NT2/D1 (cell line): Measurements from ENCODE around the gene LRRC27.

Experiments
- DNase-seq: peaks from one replicate; pipeline ENCODE4 v3.0.0-alpha.2; 2011; ENCODE audit warnings: low read depth, low spot score
- H3K27me3 ChIP-seq: 2 replicates; pipeline ENCODE4 v1.6.0; 2011; ENCODE audit warnings: mild to moderate bottlenecking; ENCODE audit not compliant: insufficient read length, insufficient read depth
- H3K36me3 ChIP-seq: 2 replicates; pipeline ENCODE4 v1.6.1; 2011; ENCODE audit warnings: mild to moderate bottlenecking, low read length, mixed read lengths; ENCODE audit not compliant: insufficient read depth, insufficient read length
- H3K4me1 ChIP-seq: 2 replicates; pipeline ENCODE4 v1.5.1; 2011; ENCODE audit not compliant: insufficient read depth, insufficient read length
- H3K4me3 ChIP-seq: 2 replicates; pipeline ENCODE4 v1.5.1; 2011; ENCODE audit warnings: low read depth; ENCODE audit not compliant: insufficient read length
- H3K9ac ChIP-seq: 2 replicates; pipeline ENCODE4 v1.6.0; 2011; ENCODE audit warnings: low read depth; ENCODE audit not compliant: insufficient read length
- H3K9me3 ChIP-seq: 2 replicates; pipeline ENCODE4 v1.5.1; 2011; ENCODE audit warnings: mild to moderate bottlenecking, low read length; ENCODE audit not compliant: insufficient read depth
- SUZ12 ChIP-seq: IDR thresholded peaks from 2 replicates; pipeline ENCODE4 v1.6.1; 2011; ENCODE audit not compliant: insufficient read length, insufficient read depth; ENCODE audit errors: extremely low read depth
- YY1 ChIP-seq: IDR thresholded peaks from 2 replicates; pipeline ENCODE4 v1.6.1; 2011; ENCODE audit not compliant: insufficient read length, insufficient read depth
- ZNF274 ChIP-seq: IDR thresholded peaks from 2 replicates; pipeline ENCODE4 v1.6.1; 2011; ENCODE audit warnings: mild to moderate bottlenecking, low read depth, low read length

LRRC27 gene

DNA sequence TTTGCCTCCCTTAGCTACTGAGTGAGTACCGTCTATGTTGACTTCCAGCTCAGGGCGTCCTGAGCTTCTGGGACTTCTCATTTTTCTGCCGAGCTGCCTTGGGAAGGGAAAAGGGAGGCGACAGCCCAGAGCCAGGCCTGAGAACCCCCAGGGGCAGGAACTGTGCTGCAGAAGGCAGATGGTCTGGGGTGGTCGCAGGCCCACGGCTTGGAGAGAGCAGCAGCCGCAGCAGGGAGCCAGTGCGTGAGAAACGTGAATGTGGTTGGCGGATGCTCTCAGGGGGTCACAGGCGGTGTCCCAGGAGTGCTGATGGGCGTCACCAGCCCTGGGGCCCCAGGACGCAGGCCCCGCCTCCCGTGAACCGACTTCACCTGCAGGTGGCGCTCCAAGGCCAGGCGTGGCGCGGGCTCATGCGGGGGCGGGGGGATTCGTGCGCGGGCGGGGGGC, 55.8 kb downstream of the LRRC27 start:
- TF ChIP-seq ZNF274 (no peak), YY1 (no peak), SUZ12 (no peak)
- peak overlapping the region; percentile 72 for H3K9ac ChIP-seq
- H3K27me3 ChIP-seq, result no peaks in the 10 kb centered on the region
- H3K36me3 ChIP-seq, result no peaks in the 10 kb centered on the region
- DNase-seq, result peak; percentile 44
- peak overlapping the region; percentile 21 for H3K4me3 ChIP-seq
- no peaks in the 10 kb centered on the region for H3K9me3 ChIP-seq
- H3K4me1 ChIP-seq, result peaks cover 13% of the 10 kb centered on the region

DNA sequence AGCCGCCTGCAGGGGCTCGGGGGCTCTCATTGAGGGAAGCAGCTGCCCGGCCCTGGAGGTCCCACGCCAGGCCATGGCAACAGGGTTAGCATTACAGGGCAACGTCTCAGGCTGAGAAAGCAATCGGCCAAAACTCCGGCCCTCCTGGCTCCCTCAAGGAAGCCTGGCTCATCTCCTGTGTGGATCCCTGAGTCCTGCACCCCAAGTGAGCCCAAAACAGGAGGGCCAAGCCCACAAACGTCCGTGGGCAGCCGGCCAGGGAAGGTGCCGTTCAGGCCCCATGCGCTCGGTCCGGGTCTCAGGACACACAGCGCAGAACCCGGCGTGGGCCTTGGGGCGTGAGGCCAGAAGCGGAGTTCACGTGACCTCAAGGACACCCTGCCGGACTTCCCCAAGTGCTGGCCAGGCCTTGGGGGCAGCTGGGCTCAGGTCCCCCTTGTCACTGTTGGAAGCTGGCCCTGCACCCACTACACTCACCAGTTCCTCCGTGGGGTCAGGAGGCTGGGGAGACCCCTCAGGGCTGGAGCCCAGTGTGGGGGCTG, 57.0 kb downstream of the LRRC27 start:
- no peaks in the 10 kb centered on the region for H3K27me3 ChIP-seq
- H3K4me3 ChIP-seq, result no peak overlapping the region
- H3K9me3 ChIP-seq, result no peaks in the 10 kb centered on the region
- no peak overlapping the region for H3K9ac ChIP-seq
- H3K36me3 ChIP-seq, result no peaks in the 10 kb centered on the region
- H3K4me1 ChIP-seq, result peaks cover 9% of the 10 kb centered on the region
- DNase-seq, result no peak
- TF ChIP-seq SUZ12, result no peak
- TF ChIP-seq YY1, result no peak
- TF ChIP-seq ZNF274, result no peak

DNA sequence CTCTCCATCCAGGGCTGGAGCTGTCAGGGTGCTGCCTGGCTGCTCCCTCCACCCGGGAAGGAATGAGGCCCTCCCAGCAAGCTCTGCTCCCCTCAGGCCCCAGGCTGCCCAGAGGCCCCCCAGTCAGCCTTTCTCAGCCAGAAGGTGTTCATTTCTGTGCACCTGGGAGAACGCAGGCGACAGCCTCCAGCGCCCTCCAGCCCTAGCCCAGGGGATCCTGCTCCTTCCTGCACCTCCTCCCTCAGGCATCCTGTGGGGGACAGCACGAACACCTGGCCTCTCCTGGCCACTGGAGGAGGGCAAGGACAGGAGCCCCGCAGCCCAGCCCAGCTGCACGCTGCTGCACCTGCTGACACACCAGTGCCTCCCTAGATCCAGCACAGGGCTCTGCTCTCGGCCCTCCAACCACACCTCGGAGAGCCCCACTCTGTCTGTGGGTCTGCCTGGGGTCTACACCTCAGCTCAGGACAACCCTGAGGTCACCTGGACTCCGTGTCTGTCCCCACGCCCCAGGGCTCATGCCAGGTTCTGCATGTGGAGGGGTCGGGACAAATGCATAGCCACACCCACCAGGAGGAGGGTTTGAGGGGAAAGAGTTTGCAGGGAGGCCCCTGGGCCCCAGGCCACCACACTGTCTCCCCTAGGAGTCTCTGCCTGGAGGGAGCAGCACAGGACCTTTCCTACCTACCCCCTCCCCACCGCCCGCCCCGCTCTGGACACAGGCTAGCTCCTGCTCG, 57.6 kb downstream of the LRRC27 start:
- TF ChIP-seq ZNF274 (no peak), YY1 (no peak), SUZ12 (no peak)
- no peak for DNase-seq
- H3K9me3 ChIP-seq, result no peaks in the 10 kb centered on the region

DNA sequence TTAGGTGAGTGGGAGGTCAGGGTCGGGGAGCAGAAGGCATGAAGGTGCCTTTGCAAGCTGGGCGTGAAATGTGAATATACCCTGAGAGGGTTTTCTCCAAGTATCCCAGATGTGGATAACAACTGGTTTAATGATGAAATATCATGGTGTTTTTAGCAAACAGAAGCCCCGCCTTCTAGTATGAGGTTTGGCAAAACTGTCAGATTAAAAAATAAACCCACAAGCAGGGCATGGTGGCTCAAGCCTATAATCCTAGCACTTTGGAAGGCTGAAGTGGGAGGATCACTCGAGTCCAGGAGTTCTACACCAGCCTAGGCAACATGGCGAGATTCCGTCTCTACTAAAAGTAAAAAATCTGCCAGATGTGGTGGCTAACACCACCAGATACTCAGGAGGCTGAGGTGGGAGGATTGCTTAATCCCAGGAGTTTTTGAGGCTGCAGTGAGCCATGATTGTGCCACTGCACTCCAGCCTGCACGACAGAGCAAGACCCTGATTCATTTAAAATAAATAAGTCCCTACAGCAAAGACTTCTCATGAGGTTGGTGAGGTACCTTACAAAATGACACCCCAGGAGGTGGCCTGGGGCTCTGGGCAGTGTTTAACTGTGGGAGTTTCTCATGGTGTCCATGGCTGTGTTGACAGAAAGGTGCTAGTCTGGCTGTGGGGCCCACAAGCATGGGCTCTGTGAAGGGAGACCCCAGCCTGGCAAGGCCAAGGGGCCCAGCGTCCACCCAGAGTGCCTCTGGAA, 58.4 kb downstream of the LRRC27 start:
- no peak overlapping the region for H3K9ac ChIP-seq
- no peaks in the 10 kb centered on the region for H3K36me3 ChIP-seq
- no peak overlapping the region for H3K4me3 ChIP-seq
- peaks cover 10% of the 10 kb centered on the region for H3K4me1 ChIP-seq
- peaks cover 1% of the 10 kb centered on the region for H3K27me3 ChIP-seq
- no peak for TF ChIP-seq SUZ12
- TF ChIP-seq YY1, result no peak
- no peak for TF ChIP-seq ZNF274
- no peaks in the 10 kb centered on the region for H3K9me3 ChIP-seq
- no peak for DNase-seq

More for the DNA sequence above, 57.6 kb downstream of the LRRC27 start:
- Histone ChIP-seq H3K36me3 (no peaks in the 10 kb centered on the region), H3K27me3 (no peaks in the 10 kb centered on the region), H3K9ac (no peak overlapping the region), H3K4me1 (peaks cover 9% of the 10 kb centered on the region), H3K4me3 (no peak overlapping the region)

DNA sequence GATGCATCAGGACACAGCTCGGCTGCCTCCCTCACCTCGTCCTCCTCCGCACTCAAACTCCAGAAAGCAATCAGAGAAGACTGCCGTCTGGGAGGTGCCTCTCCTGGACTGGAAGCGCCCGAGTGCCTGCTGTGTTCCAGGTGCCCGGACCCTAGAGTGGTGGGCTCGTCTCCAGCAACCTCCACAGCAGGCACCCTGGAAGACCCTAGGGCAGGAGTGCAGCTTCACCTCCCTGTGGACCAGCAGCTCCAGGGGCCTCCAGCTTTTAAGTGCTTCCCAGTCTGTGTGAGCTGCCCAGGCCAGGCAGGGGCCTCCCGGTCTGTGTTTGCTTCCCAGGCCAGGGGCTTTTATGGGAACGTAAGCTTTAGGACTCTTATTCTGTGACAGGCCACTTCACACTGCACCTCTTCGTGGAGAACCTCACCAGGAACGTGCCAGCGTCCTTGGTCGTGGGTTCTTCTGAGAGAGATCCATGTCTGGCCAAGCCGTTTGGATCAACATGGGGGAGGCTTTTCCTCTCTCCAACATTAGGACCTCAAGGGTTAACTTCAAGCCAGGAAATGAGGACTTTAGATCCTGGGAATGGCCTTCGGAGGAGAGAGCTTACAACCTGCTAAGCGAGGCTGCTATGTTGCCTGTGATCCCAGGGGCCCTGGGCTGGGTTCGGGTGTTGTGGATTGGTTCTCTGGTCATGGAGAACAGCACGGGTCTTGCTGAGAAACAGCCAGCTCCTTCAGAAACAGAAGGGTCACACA, 59.1 kb downstream of the LRRC27 start:
- Histone ChIP-seq H3K4me1 (peaks cover 15% of the 10 kb centered on the region), H3K27me3 (peaks cover 7% of the 10 kb centered on the region), H3K9me3 (no peaks in the 10 kb centered on the region), H3K4me3 (no peak overlapping the region), H3K36me3 (no peaks in the 10 kb centered on the region), H3K9ac (no peak overlapping the region)
- no peak for DNase-seq
- TF ChIP-seq ZNF274 (no peak), SUZ12 (no peak), YY1 (no peak)

DNA sequence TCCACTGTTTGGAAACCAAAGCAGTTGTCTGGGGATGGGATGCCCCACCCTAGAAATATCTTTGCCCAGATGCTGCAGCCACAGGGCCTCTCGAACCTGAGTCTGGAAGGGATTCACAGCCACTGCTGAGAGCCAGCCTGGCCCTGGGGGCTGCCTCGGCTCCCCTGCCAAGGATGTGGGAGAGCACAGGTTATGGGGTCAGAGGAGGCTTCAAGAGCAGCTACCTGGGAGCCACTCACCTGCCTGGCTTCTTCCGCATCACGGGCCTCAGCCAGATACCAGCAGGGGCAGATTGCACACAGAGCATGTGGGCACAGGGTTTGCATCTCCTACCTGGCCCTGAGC, 59.7 kb downstream of the LRRC27 start:
- Histone ChIP-seq H3K4me1 (peaks cover 15% of the 10 kb centered on the region), H3K9ac (no peak overlapping the region), H3K27me3 (peaks cover 7% of the 10 kb centered on the region), H3K36me3 (no peaks in the 10 kb centered on the region), H3K9me3 (no peaks in the 10 kb centered on the region), H3K4me3 (no peak overlapping the region)
- DNase-seq, result no peak
- TF ChIP-seq YY1 (no peak), ZNF274 (no peak)

DNA sequence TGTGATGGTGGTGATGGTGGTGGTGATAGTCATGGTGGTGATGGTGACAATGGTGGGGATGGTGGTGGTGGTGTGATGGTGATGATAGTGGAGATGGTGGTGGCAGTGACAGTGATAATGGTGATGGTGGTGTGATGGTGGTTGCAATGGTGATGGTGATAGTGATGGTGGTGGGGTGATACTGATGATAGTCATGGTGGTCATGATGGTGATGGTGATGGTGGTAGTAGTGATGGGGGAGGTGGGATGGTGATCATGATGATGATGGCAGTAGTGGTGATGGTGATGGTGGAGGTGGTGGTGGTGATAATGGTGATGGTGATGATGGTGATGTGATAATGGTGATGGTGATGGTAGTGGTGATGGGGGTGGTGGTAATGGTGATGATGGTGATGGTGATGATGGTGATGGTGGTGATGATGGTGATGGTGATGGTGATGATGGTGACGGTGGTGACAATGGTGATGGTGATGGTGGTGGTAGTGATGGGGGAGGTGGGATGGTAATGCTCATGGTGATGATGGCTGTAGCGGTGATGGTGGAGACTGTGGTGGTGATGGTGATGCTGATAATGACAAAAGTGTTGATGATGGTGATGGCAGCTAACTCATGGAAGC, 60.3 kb downstream of the LRRC27 start:
- Histone ChIP-seq H3K27me3 (peaks cover 7% of the 10 kb centered on the region), H3K9ac (no peak overlapping the region), H3K4me1 (peaks cover 15% of the 10 kb centered on the region), H3K4me3 (no peak overlapping the region), H3K36me3 (no peaks in the 10 kb centered on the region), H3K9me3 (no peaks in the 10 kb centered on the region)
- TF ChIP-seq SUZ12 (no peak), YY1 (no peak), ZNF274 (no peak)
- DNase-seq, result no peak
